B cell (primary cell): Measurements from ENCODE around the gene KCNQ5.

Experiments used
- CTCF ChIP-seq: fragments of 200-600 bp; IDR thresholded peaks from one replicate; pipeline ENCODE4 v1.8.0; 2022; ENCODE audit warnings: antibody characterized with exemption, mild to moderate bottlenecking
- EZH2 ChIP-seq: IDR thresholded peaks from 2 replicates; pipeline ENCODE4 v1.6.1; 2012; ENCODE audit warnings: borderline replicate concordance, low read depth, mild to moderate bottlenecking, moderate library complexity, low read length; ENCODE audit not compliant: insufficient read depth, poor library complexity, severe bottlenecking

DNA sequence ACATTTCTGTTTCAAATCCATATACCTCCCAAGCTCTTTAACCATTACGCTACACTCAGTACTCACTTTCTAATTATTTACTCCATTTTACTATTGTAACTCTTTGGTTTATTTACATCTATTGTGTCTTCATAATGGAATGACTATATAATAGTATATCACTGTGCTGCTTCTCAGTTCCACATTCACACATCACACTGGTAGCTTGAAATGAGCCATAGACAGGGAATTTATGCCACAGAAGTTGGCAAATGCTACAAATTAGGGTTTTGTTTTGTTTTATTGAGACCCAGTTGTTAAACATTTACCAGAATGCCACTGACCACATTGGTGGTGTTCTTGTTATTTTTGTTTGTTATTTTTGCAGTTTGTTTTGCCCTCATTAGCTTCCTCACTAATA is 213.9 kb downstream of the KCNQ5 start:
- no peak for TF ChIP-seq EZH2
- no peak for TF ChIP-seq CTCF
